Fibroblast of the aortic adventitia (primary cell): ENCODE data around the gene HGS. TPM values are rescaled to one million over a fixed set of nuclear protein-coding genes. Genes with fewer than 3 reads are reported as not detected.
"Not testable (repeated sequence)": the region's sequence is repeated elsewhere in the genome, so short reads cannot be mapped to it uniquely, and the experiment has no call there.

Experiments used
- DNase-seq: peaks from one replicate; pipeline ENCODE4 v3.0.0-alpha.2; 2010; ENCODE audit warnings: low read depth
- H3K4me3 ChIP-seq: 2 replicates; pipeline ENCODE4 v1.5.1; 2011; ENCODE audit warnings: low read depth, mild to moderate bottlenecking, control low read depth, low read length, moderate library complexity
- total RNA-seq: library from RNA; depleted of rRNA; stranded (reverse); fragments of >200 nt; gene quantifications from 2 replicates; pipeline ENCODE4 v1.2.3, GENCODE V29; 2012; ENCODE audit warnings: low replicate concordance
- TF ChIP-seq, protein P1 (sequence below): IDR thresholded peaks from 2 replicates; pipeline ENCODE4 v1.5.1; 2011; ENCODE audit warnings: mild to moderate bottlenecking, low read length, control low read depth, inconsistent platforms; ENCODE audit not compliant: insufficient read depth

Gene HGS
- total RNA-seq, 1 donor: 94.7 TPM

DNA sequence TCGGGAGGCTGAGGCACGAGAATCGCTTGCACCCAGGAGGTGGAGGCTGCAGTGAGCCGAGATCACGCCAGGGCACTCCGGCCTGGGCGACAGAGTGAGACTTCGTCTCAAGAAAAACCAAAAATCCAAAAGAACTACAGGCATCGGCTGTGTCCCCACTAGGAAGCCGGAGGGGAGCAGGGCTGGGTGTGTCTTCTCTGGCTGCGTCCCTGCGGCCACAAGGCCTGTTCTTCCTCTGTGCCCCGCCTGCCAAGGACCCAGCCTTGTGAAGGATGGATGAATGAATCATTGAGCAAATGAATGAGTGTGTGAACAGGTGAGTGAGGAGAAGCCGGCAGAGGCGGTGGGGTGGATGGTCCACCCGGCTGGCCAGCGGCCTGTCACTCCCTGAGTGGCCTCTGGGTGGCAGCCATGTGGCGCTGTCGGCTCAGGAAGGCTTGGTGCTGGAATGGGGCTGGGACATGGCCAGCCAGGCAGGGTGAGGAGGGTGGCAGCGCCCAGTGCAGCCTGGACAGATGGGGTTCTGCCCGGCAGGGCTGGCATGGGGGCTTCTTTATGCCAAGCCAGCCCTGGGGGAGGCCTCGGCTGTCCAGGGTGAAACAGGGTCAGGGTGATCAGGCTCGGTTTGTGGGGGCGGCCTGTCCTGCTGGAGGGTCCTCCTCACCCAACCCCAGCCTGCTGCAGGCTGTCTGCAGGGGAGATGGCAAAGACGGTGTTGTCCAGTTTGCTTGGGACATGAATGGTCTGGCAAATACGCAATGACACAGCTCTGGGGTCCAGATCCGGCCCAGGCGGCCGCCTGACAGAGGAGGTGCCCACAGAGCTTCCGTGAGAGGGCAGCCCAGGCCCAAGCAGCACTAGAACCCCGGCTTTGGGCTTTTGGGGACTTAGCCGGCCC is 49.9 kb downstream of the HGS start:
- peak; percentile 65 for DNase-seq
- no peak overlapping the region for H3K4me3 ChIP-seq
- TF ChIP-seq, protein P1, sequence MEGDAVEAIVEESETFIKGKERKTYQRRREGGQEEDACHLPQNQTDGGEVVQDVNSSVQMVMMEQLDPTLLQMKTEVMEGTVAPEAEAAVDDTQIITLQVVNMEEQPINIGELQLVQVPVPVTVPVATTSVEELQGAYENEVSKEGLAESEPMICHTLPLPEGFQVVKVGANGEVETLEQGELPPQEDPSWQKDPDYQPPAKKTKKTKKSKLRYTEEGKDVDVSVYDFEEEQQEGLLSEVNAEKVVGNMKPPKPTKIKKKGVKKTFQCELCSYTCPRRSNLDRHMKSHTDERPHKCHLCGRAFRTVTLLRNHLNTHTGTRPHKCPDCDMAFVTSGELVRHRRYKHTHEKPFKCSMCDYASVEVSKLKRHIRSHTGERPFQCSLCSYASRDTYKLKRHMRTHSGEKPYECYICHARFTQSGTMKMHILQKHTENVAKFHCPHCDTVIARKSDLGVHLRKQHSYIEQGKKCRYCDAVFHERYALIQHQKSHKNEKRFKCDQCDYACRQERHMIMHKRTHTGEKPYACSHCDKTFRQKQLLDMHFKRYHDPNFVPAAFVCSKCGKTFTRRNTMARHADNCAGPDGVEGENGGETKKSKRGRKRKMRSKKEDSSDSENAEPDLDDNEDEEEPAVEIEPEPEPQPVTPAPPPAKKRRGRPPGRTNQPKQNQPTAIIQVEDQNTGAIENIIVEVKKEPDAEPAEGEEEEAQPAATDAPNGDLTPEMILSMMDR: peak; percentile 87

DNA sequence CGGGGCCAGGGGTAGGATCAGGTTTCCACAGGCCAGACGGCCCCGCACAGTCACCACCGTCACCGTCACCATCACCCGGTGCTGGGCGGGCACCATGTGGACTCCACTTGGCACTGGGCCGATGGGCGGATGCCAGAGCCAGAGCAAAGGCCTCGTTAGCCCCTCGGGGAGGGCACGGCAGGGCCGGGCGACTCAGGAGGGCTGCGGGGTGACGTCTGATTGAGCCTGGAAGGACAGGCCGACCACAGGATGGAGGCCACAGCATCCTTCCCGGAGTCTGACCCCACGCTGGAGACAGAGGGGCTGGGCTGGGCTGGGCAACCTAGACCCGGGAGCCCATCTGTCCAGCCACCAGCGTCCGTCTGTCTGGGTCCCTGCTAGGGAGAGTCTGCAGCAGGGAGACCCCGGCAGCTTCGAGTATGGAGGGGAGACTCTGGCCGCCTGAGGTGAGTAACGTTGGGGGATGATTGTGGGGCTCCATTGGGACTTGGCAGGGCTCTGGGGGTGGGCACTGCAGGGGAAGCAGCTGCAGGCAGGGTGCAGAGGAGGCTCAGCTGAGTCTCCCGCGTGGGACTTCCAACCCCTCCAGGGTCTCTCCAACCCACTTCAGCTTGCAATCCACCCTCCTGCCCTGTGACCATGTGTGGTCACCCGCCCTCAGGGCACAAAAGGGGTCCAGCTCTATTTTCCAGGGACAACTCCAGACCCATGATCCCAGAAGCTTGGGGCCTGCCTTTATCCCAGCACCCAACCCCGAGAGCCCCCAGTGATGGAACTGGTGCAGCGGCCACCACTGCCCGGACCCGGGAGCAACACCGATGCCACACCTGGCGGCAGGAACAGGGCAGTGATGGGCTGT is 50.8 kb downstream of the HGS start:
- H3K4me3 ChIP-seq: no peak overlapping the region
- TF ChIP-seq, protein P1: no peak
- DNase-seq: no peak

DNA sequence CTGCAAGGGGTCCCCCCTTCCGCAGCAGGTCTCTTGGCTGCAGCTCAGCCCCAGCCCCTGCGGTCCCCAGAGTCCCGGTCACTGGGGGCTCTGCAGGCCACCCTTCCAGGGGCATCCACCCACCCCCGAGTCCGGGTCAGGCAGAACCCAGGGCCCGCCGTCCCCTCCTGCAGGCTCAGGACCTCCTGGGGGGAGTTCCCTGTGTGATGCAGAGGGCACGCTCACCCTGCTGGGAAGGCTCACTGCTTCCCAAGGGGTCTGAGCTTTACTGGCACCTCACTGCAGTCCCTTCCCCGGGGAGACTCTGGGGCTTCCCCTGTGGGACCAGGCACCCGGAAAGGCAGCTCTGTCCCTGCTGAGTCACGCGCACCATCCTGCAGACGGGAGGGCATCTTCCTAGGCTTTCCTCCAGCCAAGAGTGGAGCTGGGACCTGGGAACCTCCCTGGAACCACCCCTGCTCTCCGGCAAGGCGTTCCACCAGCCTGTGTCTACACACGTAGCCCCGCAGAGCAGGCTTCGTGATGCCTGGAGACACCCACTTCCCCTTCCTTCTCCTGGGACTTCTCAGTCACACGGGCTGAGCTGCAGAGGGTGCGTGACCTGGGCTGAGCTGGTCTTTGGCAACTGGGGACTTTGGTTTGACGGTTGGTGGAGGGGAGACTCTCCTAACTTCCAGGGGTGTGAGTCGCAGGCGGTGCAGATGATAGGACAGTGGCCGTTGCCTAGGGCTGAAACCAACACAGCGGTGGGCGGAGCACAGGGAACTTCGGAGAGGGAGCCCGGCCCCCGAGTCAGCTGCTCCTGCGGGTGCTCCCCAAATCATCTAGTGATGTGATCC is 51.7 kb downstream of the HGS start:
- DNase-seq: peak; percentile 52
- TF ChIP-seq, protein P1: no peak
- H3K4me3 ChIP-seq: no peak overlapping the region

DNA sequence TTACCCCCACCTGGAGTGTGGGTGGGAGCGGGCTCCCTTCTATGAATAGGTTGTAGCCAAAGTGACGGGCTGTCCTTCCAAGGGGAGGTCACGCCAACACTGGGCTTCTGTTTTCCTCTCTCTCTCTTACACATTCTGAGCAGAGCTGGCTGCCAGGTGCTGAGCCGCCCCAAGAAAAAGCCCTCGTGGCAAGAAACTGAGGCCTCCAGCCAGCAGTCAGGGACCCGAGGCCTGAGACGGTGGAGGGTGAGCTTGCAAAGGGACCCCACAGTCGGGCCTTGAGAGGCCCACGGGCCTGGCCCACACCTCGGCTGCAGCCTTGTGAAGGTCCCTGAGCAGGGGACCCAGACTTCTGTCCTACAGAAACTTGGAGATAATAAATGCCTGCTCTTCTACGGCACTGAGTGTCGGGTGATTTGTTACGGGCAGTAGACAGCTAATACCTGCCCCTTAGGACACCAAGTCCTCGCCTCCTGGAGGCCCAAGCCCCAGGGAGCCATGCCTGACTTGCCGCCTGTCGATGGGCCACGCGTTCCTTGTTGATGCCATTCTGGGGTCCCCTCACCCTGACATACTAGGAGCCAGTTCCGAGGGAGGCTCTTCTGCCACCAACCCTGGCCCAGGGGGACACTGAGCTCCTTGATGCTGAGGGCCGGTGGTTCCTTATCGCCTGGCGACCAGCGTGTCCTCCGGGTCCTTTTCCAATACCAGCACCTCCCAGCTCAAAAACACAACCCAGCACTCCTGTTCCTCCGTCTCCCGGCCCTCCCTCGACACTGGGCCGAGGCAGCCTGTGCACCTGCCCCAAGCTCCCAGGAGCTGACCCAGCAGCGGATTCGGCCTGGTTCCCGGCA is 54.4 kb downstream of the HGS start:
- no peak overlapping the region for H3K4me3 ChIP-seq
- TF ChIP-seq, protein P1: no peak
- no peak for DNase-seq

DNA sequence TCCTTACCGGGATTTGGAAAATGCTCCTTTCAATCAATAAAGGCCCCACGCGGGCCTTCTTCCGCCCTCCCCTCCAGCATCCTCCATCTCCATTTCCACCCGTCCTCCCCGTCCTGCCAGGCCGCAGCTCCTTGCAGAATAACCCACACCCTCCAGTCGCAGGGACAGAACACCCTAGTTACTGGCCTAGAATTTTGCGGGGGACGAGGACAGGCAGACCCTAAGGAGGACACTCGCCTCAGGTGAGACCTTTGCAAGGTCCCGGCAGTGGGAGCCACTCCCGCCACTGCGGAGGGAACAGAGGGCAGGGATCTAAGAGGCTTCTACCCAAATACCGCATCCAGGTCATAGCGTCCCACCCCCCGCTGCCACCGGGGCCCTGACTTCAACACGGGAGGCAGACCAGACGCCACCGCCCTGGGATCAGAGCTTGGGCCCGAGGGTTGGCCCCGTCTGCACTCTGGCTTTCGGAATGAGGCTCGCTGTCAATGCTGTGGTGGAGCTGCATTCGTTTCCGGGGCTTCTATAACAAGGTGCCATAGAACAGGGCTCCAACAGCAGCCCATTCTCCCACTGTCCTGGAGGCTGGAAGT is 55.1 kb downstream of the HGS start:
- H3K4me3 ChIP-seq: no peak overlapping the region
- no peak for DNase-seq
- TF ChIP-seq, protein P1: no peak

DNA sequence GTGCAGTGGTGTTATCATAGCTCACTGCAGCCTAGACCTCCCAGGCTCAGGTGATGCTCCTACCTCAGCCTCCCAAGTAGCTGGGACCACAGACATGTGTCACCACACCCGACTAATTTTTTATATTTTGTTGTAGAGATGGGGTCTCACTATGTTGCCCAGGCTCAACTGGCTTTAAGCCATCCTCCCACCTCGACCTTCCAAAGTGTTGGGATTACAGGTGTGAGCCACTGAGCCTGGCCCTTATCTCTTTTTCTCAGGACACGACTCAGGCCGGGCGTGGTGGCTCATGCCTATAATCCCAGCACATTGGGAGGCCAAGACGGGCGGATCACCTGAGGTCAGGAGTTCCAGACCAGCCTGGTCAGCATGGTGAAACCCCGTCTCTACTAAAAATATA is 55.8 kb downstream of the HGS start:
- not testable (repeated sequence) for DNase-seq, H3K4me3 ChIP-seq
